SIG-M5 treated with dmso at 0.1 percent for 504 hours (cell line): ENCODE results near the gene VAMP4.
"Not testable (repeated sequence)": the region's sequence is repeated elsewhere in the genome, so short reads cannot be mapped to it uniquely, and the experiment has no call there.

ENCODE experiments used
- DNase-seq: peaks from one replicate; lab custom pipeline; 2025; ENCODE audit not compliant: unreplicated experiment; lab: John Stamatoyannopoulos, UW

Gene VAMP4

DNA sequence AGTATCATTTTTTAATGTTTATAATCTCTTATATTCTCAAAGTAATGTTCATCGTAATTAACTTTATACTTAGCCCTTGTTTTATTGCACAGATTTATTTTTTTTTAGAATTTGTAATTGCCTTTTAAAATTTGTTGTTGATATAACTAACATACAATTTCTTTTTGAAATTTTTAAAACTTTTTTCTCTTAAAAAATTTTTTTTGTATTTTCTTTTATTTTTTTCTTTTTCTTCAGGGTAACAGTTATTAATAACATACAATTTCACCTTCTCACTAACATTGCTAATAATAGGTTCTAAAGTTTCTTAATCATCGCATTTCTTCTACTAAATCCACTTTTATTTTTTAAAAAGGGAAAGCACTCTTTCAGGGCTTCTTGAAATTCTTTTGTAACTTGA lies 11.3 kb upstream of the VAMP4 start:
- no peak for DNase-seq

DNA sequence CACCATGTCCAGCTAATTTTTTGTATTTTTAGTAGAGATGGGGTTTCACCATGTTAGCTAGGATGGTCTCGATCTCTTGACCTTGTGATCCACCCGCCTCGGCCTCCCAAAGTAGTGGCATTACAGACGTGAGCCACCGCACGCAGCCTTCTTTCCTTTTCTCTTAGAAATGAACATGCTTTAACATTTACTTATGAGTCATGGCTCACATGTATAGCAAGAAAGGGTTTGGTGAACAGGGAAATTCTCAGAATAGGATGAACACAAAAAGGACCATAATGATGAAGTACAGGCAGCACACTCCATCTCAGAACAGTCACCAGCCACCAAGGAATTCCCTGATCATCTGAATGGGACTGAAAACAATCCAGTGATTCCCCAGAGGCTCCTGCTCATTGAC lies 9.4 kb upstream of the VAMP4 start:
- DNase-seq, result no peak

DNA sequence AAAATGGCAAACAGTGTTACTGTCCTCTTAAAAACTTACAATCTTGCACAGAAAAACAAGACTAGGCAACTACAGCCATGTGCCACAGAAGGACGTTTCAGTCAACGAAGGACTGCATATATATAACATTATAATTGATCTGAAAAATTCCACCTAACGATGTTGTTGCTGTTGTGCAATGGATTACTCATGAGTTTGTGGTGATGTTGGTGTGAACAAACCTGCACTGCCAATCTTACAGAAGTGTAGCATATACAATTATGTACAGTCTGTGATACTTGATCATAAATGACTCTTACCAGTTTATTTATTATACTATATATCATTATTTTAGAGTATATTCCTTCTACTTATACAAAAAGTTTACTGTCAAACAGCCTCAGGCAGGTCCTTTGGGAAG lies 6.8 kb upstream of the VAMP4 start:
- no peak for DNase-seq

DNA sequence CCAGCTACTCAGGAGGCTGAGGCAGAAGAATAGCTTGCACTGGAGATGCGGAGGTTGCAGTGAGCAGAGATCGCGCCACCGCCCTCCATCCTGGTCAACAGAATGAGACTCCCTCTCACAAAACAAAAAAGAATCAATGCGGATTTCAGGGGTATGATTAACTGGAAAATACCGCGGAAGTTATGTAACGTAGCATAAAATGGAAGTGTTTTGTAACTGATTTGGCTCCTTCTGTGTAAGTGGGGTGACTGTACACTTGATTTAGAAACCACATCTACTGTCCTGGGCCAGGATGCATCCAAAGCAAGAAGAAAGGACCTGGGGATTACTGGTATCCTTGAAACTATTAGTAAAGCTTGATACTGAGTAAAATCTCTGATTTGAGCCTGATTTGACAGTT lies 3.1 kb upstream of the VAMP4 start:
- peak; percentile 91 for DNase-seq

DNA sequence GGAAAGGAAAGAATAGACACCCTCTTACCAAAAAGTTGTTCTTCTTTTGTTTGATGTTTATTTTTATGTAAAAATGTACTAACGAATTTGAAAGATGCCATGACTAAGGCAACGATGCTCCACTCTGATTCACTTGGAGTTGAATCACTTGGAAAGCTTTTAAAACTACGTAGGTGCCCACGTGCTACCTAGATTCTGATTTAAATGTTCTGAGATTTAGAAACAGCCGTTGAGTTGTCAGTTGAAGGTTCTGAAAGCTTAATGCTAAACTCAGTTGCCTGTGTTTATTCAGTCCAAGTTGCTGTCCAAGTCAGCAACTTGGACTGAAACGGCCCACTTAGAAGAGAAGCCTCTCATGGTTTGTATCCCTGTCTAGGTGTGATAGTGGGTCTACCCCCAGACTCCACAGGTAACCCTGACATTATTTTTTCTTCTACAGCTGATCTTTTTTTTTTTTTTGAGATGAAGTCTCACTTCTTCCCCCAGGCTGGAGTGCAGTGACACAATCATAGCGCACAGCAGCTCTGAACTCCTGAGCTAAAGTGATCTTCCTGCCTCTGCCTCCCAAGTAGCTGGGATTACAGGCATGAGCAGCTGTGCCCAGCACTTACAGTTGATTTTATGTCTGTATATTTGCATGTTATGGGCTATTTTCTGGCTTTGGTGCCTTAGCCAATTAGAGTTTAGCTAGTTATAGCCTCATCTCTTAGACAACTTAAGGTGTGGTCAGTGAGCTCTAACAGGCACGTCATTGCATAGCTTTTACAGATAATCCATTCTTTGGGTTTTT lies 1.4 kb upstream of the VAMP4 start:
- no peak for DNase-seq

DNA sequence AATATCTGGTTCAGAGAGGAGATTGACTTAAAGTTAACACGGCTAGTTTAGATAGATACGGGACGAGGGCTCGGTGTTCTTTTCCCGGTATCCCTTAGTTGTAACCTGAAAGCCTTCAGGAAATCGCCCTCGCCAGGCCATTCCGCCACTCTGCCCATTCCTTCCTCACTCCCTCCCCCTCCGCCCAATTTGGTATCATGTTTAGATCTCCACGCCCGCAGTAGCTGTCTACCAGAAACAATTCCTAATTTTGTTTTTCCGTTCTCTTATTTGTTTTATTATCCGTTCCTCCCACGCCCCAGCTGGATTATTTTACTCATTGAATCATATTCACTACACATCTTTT lies 685 bp upstream of the VAMP4 start:
- DNase-seq, result no peak

DNA sequence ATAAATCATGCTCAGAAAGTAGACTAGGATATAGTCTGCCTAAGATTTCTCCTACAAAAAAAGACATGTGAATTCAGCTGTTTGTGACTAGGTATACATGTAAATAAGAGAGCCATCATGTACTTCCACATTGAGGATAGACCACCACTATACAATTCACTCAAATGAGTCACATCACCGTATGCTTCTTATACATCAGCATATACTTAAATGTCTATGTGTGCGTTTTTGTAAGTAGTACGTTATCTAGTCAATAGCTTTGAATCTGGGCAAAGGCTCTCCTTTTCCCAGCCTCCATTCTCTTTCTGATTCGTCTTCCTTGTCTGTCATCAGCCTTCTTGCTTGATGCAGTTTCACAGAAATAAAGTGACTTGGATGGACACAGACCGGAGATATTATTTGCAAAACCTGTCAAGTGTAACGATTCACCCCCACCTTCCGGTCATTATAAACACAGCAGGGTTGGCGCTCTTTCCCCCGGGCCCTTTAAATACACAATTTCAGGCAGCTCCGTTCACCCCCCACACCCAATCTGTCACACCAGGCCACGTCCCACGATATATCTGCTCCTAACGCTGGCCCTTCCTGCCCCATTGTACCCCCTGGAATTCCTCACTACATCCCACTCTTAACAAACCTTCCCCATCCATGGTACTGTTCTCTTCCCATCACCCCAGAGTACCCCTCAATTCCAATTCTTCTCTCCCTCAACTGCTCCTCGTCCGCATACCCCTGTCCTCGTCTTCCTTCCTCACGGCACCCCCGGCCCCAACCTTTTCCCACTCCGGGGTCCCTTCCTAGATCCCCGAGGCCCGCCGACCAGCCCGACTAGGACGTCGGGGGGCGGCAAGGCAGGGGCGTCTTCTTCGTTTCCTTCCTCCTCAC lies 636 bp downstream of the VAMP4 start:
- peak; percentile 70 for DNase-seq

DNA sequence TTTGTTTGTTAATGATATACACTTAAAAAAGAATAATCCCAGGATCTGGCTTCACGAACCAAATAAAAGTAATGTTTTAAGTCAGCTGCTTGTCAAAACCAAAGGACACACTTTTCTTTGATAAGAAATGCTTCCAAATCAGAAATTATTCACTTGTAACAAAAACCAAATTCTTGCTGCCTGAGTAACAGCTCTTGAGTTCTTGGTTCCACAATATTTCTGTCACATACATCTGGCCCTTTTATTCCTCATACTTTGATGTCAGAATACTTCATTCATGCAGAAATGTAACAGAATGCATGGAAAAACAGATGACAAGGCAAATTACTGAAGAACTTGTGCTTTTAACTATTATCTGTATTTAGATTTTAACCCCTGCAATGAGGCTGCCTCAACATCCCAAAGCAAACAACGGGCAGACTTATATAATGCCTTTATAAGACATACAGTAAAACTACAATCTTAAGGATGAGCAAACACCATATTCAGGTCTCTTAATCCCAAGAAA lies 1.5 kb downstream of the VAMP4 start:
- DNase-seq, result no peak

DNA sequence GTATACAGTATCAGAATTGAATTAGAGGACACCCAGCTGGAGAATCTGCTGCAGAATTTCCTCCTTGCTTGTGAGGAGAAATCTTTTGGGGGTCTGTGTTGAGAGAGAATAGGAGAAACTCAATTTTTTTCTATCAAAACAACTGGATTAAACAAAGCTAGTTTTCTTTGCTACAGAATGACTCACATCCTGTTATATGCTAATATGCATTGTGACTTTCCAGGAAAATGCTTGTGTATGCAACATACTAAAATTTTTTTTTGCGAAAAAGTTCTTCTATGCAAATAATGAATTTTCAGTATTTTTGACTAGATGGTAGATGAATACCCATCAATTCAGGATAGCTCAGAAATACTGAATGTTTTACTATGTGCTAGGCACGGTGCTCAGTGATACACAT lies 2.2 kb downstream of the VAMP4 start:
- no peak for DNase-seq

DNA sequence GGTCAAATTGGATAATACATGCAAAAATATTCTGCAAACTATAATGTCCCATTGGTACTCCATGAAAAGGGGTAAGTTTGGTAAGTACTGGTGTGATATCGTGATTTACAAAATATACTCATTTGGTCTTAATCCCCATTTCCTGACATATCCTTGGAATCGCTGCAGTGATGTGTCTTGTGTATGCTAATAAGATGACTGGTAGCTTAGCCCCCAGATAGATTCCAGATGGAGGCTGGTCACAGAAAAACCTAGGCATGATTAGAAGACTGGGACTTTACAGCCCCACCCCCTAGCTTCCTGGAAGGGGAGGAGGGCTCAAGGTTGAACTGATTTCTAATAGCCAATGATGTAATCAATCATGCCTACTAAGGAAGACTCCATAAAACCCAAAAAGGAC lies 3.0 kb downstream of the VAMP4 start:
- no peak for DNase-seq

DNA sequence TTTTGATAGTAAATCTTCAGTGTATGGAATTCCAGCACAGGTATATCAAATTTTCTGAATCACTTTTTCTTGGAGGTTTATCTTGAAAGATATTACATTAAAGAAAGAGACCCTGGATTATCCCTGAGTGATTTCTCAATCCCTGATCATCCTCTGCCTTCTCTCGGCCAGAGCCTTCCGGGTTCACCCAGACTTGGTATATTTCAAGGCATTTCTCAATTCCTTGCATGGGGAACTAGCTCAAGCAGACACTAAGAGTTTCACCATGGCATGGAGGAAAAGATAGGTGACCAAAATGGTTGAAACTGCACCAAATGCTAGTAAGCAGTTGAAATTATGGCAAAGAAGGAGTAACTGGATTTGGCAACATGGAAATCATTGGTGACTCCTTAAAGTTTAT lies 5.7 kb downstream of the VAMP4 start:
- DNase-seq, result peak; percentile 15

DNA sequence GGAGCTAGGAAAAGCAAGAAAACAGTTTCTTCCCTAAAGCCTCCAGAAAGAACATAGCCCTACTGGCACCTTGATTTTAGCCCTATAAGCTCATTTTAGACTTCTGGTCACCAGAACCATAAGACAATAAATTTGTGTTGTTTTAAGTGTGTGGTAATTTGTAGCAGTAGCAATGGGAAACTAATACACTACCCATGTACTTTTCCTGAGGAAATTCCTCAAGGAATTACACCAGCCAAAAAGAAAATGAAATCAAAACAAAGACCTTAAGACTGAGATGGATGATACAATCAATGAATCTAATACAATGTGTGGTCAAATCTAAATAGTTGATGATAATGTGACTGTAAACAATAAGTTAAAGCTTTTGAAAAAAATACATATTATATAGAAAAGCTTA lies 11.8 kb downstream of the VAMP4 start:
- DNase-seq, result no peak

DNA sequence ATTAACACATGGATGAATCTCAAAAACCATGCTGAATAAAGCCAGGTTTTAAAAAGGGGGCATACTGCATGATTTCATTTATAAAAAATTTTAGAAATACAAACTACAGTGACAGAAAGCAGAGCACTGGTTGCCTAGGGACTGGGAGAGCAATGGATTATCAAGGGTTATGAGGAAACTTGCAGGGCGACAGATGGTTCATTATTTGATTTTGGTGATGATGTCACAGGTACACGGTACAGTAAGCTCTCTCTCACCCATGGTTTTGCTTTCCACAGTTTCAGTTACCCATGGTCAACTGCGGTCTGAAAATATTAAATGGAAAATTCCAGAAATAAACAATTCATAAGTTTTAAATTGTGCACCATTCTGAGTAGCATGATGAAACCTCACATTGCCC lies 14.1 kb downstream of the VAMP4 start:
- DNase-seq, result no peak

DNA sequence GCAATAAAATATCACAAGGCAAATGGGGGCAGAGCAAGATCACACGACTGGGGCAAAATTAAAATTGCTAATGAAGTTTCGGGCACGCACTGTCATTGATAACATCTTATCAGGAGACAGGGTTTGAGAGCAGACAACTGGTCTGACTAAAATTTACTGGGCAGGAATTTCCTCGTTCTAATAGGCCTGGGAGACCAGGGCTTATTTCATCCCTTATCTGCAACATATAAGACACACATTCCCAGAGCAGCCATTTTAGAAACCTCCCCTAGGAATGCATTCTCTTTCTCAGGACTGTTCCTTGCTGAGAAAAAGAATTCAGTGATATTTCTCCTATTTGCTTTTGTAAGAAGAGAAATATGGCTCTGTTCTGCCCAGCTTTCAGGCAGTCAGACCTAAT lies 18.7 kb downstream of the VAMP4 start:
- DNase-seq, result not testable (repeated sequence)

DNA sequence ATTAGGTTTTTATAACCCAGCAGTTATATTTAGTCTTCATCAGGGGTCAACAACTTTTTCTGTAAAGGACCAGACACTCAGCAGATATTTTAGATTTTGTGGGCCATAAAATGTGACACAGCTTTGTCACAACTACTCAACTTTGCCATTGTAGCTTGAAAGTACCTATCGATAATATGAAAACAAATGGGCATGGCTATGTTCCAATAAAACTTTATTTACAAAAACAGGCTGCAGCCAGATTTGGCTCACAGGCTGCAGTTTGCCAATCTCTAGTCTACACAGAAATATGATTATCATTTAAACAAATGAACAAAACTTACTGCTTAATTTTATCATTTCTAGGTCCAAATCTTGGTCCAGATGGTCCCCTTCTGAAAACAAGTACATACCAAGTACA lies 23.0 kb downstream of the VAMP4 start:
- no peak for DNase-seq

DNA sequence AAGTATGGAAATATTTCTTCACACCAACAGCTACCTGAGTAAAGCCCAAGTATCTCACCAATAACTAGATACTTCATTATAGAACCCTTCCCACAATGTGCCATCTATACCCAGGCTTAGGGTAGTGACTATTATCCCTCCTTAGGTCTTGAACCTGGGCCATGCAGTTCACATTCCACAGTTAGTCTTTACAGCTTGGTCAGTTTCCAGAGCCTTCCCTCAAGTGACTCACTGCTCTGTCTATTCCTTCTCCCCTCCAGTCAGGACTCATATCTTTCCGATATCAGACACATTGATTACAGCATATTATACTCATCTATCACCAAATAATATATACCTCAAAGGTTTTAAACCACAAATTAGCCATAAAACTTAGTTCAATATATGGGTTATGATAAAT lies 23.6 kb downstream of the VAMP4 start:
- no peak for DNase-seq

DNA sequence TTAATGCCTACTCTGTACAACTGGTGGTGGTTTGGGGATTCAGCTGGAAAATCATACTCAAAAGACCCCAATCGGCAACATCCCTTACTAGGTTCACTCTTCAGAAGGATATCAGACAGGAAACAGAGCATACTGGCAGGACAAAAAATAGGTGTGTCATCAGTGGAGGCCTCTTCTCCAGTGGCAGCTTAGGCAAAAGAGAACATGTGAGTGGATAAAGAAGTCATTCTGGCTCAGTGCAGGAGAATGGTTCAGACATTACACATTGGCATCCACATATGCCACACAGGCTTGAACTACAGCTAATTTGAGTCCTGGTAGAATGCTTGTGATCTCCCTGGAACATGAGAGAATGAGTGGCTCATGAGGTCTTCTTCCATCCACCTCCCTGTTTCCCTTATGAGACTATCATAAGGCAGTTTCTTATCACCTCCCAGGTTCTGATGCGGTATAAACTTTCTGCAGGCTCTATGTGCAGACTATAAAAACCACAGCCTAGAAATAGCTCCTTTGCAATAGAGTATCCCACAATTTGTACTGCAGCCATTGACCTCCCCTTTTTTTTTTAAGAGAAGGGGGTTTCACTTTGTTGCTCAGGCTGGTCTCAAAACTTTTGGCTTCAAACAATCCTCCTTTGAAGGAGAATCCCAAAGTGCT lies 24.7 kb downstream of the VAMP4 start:
- no peak for DNase-seq

DNA sequence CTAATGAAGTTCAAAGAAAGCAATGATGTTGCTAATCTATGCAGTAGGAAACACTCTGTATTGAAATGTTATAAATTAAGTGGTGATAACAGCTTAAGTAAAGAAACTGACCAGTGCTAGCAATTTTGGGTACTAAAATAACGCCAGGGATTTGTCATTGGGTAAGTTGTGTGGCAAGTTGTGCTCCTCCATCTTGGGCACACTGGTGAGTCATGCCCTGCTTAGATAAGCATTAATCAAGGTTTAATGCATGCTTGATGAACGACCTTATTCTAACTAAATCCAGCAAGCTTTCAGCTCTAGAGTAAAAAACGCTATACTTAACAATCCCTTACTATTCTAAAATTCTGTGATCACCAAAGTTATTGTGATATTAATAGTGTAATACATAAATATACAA lies 25.2 kb downstream of the VAMP4 start:
- no peak for DNase-seq

DNA sequence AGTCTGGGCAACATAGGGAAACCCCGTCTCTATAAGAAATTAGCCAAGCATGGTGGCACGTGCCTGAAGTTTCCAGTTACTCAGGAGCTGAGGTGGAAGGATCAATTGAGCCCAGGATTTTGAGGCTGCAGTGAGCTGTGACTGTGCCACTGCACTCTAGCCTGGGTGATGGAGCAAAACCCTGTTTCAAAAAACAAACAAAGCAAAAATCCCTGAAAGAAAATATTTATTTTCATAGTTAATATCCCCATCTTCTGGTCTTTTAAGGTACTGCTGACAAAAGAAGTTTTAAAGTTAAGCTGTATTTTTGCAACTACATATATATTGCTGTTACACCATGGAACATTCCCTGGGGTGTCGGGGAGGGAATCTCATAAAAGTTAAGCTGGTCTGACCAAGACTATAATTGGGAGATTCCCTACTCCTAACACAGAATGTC lies 26.0 kb downstream of the VAMP4 start:
- peak; percentile 61 for DNase-seq

DNA sequence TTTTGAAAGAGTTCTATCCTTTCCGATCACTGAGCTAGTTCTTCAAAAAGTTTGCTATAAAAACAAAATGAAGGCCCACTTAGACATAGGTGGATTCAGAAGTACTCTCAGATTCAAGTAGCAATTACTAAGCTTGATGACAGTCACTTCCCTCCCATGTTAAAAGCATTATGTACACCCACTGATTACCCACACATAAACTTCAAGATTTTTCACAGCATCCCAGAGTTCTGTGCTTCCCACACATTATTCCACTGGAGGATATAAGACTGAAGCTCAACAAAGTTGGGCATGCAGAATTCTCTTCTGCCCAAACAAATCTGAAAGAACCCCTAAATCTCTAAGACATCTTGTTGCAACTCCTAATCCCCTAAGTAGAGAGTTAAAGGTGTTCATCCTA lies 29.5 kb downstream of the VAMP4 start:
- DNase-seq, result no peak

DNA sequence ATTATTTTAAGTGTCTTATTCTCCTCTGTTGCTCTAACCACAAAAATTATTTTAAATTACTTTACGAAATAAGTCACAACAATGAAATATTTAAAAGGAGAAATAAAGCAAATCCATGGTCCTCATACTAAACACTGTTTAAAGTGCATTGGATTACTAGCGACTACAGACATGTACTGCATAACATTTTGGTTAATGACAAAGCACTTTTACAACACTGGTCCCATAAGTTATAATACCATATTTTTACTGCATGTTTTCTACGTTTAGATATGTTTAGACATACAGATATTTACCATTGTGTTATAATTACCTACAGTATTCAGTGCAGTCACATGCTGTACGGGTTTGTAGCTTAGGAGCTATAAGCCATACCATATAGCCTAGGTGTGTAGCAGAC lies 30.2 kb downstream of the VAMP4 start:
- DNase-seq, result no peak

DNA sequence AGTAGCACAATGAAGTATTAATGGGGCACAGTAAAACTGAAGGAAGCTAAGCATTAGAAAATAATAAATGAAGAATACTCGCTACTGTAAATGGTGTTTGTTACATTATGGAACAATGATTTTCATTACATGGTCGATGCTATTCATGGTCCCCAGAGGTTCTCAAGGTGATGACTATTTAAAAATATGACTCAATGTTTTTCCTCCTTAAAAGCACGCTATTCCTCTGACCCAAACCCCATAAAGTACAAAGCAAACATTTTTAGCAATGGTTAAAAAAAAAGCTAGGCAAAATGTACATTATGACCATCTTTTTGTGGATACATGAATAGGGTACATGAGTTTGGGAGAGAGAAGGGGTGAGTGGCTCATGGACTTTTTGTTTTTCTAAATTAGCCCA lies 34.3 kb downstream of the VAMP4 start:
- DNase-seq, result no peak
